H1 (cell line): ENCODE measurements around the gene ADSS2. TPM values are rescaled to one million over a fixed set of nuclear protein-coding genes. Genes with fewer than 3 reads are reported as not detected.

ENCODE experiments used
- CTCF ChIA-PET: fragments of 300-600 bp; sonication (Branson Sonifier 250); formaldehyde crosslinking; loops from one replicate; lab custom pipeline; 2021; ENCODE audit not compliant: partially characterized antibody; lab: Charles Lee
- POLR2A ChIA-PET: fragments of 300-600 bp; sonication (Branson Sonifier 250); formaldehyde crosslinking; loops from one replicate; lab custom pipeline; 2021; ENCODE audit warnings: inconsistent platforms; ENCODE audit not compliant: partially characterized antibody; lab: Charles Lee
- DNase-seq, 2 experiments: peaks; one replicate each; pipeline versions ENCODE4 v3.0.0 to v3.0.0-alpha.2; 2010 to 2022; ENCODE audit warnings: low spot score in 2 of 2, low read depth in 1 of 2, mixed read lengths in 1 of 2
- FAIRE-seq: peaks from 2 replicates; lab custom pipeline; 2011; peaks lifted over from hg19 to GRCh38; lab: Jason Lieb, UNC
- H2AFZ ChIP-seq: 2 replicates; pipeline ENCODE4 v1.8.1; 2012; ENCODE audit warnings: low read length, inconsistent platforms
- H2AK5ac ChIP-seq: 2 replicates; pipeline ENCODE4 v1.6.1; 2013; ENCODE audit warnings: low read depth, low read length
- H2BK120ac ChIP-seq: replicated peaks from 2 replicates; pipeline ENCODE3; 2013; ENCODE audit warnings: low read depth, low read length, inconsistent platforms
- H2BK12ac ChIP-seq: 2 replicates; pipeline ENCODE4 v1.6.1; 2013; ENCODE audit warnings: low read depth, low read length
- H2BK15ac ChIP-seq: 2 replicates; pipeline ENCODE4 v1.6.1; 2013; ENCODE audit warnings: low read length
- H2BK20ac ChIP-seq: 2 replicates; pipeline ENCODE4 v1.6.1; 2013; ENCODE audit warnings: low read length
- H2BK5ac ChIP-seq: 2 replicates; pipeline ENCODE4 v1.6.1; 2013; ENCODE audit warnings: low read depth, low read length
- H3K14ac ChIP-seq: 2 replicates; pipeline ENCODE4 v1.6.1; 2013; ENCODE audit warnings: inconsistent platforms; ENCODE audit not compliant: insufficient read length
- H3K18ac ChIP-seq: 2 replicates; pipeline ENCODE4 v1.6.1; 2013; ENCODE audit warnings: low read length; ENCODE audit errors: extremely low read depth
- H3K23ac ChIP-seq: 2 replicates; pipeline ENCODE4 v1.6.1; 2013; ENCODE audit warnings: inconsistent platforms; ENCODE audit not compliant: insufficient read length
- H3K23me2 ChIP-seq: 2 replicates; pipeline ENCODE4 v1.6.1; 2013; ENCODE audit warnings: low read depth, low read length
- H3K27ac ChIP-seq: 2 replicates; pipeline ENCODE4 v1.6.1; 2011; ENCODE audit warnings: low read depth, low read length, inconsistent platforms
- H3K27me3 ChIP-seq, 4 experiments: replicated peaks in 1 of 4; 1 replicate in 1 of 4; 2 replicates in 3 of 4; pipeline versions ENCODE4 v1.6.1 to v1.8.1; 2011 to 2013; ENCODE audit warnings: low read length in 3 of 4, mild to moderate bottlenecking in 3 of 4, inconsistent platforms in 2 of 4, mixed read lengths in 2 of 4, moderate library complexity in 1 of 4; ENCODE audit not compliant: control insufficient read depth in 3 of 4, insufficient read depth in 3 of 4; ENCODE audit errors: extremely low read depth in 1 of 4
- H3K36me3 ChIP-seq, 4 experiments: 2 replicates each; pipeline versions ENCODE4 v1.6.1 to v1.8.1; 2011 to 2013; ENCODE audit warnings: mild to moderate bottlenecking in 4 of 4, low read length in 3 of 4, moderate library complexity in 2 of 4, control low read depth in 1 of 4, inconsistent platforms in 1 of 4; ENCODE audit not compliant: insufficient read depth in 4 of 4, control insufficient read depth in 2 of 4
- H3K4ac ChIP-seq: replicated peaks from 2 replicates; pipeline ENCODE3; 2013; ENCODE audit warnings: low read length, low read depth, mixed read lengths, inconsistent platforms; ENCODE audit not compliant: insufficient read length
- H3K4me1 ChIP-seq, 4 experiments: replicated peaks in 1 of 4; 1 replicate in 1 of 4; 2 replicates in 3 of 4; pipeline versions ENCODE4 v1.6.1 to v1.8.1; 2011 to 2013; ENCODE audit warnings: low read length in 3 of 4, inconsistent platforms in 2 of 4, mixed read lengths in 1 of 4; ENCODE audit not compliant: insufficient read depth in 4 of 4, control insufficient read depth in 3 of 4
- H3K4me2 ChIP-seq, 2 experiments: 2 replicates each; pipeline versions ENCODE4 v1.6.1 to v1.8.1; 2011 to 2013; ENCODE audit warnings: low read depth in 2 of 2, low read length in 2 of 2, control low read depth in 1 of 2, inconsistent platforms in 1 of 2, mild to moderate bottlenecking in 1 of 2; ENCODE audit not compliant: insufficient read depth in 1 of 2
- H3K4me3 ChIP-seq, 4 experiments: fragments of 200-600, 300-600 bp in 1 of 4; sonication (generic), shearing (Covaris generic), sonication (Bioruptor Twin) in 1 of 4; 2 replicates each; pipeline versions ENCODE4 v1.5.1 to v1.8.1; 2011 to 2016; ENCODE audit warnings: low read length in 4 of 4, low read depth in 3 of 4, control low read depth in 2 of 4, inconsistent platforms in 2 of 4, mild to moderate bottlenecking in 2 of 4, mixed read lengths in 1 of 4, moderate library complexity in 1 of 4; ENCODE audit not compliant: insufficient read depth in 2 of 4; ENCODE audit errors: extremely low read depth in 1 of 4
- H3K56ac ChIP-seq: replicated peaks from 2 replicates; pipeline ENCODE3; 2013; ENCODE audit warnings: low read depth, mild to moderate bottlenecking, mixed read lengths, low read length, inconsistent platforms; ENCODE audit not compliant: insufficient read length
- H3K79me1 ChIP-seq: 2 replicates; pipeline ENCODE4 v1.6.1; 2013; ENCODE audit warnings: low read depth, low read length, control low read depth
- H3K79me2 ChIP-seq, 2 experiments: 2 replicates each; pipeline versions ENCODE4 v1.6.1 to v1.8.1; 2012 to 2013; ENCODE audit warnings: low read length in 2 of 2, mild to moderate bottlenecking in 2 of 2, inconsistent platforms in 1 of 2; ENCODE audit not compliant: insufficient read depth in 2 of 2, control insufficient read depth in 1 of 2
- H3K9ac ChIP-seq, 4 experiments: replicated peaks in 1 of 4; 1 replicate in 1 of 4; 2 replicates in 3 of 4; pipeline versions ENCODE4 v1.6.1 to v1.8.1; 2011 to 2013; ENCODE audit warnings: low read depth in 3 of 4, low read length in 3 of 4, control low read depth in 2 of 4, mild to moderate bottlenecking in 2 of 4, moderate library complexity in 2 of 4, inconsistent platforms in 1 of 4; ENCODE audit errors: extremely low read depth in 1 of 4
- H3K9me3 ChIP-seq, 2 experiments: 2 replicates each; pipeline versions ENCODE4 v1.6.1 to v1.8.1; 2012 to 2013; ENCODE audit warnings: mild to moderate bottlenecking in 2 of 2, moderate library complexity in 2 of 2, control low read depth in 1 of 2, inconsistent platforms in 1 of 2, low read depth in 1 of 2, low read length in 1 of 2, mixed read lengths in 1 of 2; ENCODE audit not compliant: insufficient read depth in 2 of 2
- H4K20me1 ChIP-seq, 2 experiments: replicated peaks in 1 of 2; 2 replicates each; pipeline versions ENCODE3 to v1.8.1; 2011 to 2013; ENCODE audit warnings: inconsistent platforms in 2 of 2, low read length in 2 of 2, mild to moderate bottlenecking in 1 of 2; ENCODE audit not compliant: insufficient read depth in 2 of 2, control insufficient read depth in 1 of 2
- H4K5ac ChIP-seq: 2 replicates; pipeline ENCODE4 v1.6.1; 2013; ENCODE audit warnings: low read length, low read depth, mixed read lengths, inconsistent platforms; ENCODE audit not compliant: insufficient read length
- H4K8ac ChIP-seq: 2 replicates; pipeline ENCODE4 v1.8.0; 2013; ENCODE audit warnings: mild to moderate bottlenecking, moderate library complexity, low read length, inconsistent platforms; ENCODE audit not compliant: insufficient read depth; ENCODE audit errors: extremely low read depth
- H4K91ac ChIP-seq: replicated peaks from 2 replicates; pipeline ENCODE3; 2013; ENCODE audit warnings: low read length, mixed read lengths, inconsistent platforms; ENCODE audit not compliant: insufficient read length
- BRCA1 ChIP-seq: IDR thresholded peaks from 2 replicates; pipeline ENCODE4 v1.6.1; 2012; ENCODE audit warnings: low read depth, low read length, improper control_type of control experiment
- EZH2 ChIP-seq: fragments of 200-600 bp; sonication (generic); IDR thresholded peaks from 2 replicates; pipeline ENCODE4 v1.7.1; 2012; ENCODE audit warnings: low read depth, mild to moderate bottlenecking, moderate library complexity, low read length, inconsistent platforms; ENCODE audit not compliant: severe bottlenecking
- JUND ChIP-seq: IDR thresholded peaks from 2 replicates; pipeline ENCODE4 v1.6.1; 2011; ENCODE audit warnings: mild to moderate bottlenecking, improper control_type of control experiment, low read length
- MAX ChIP-seq: IDR thresholded peaks from 2 replicates; pipeline ENCODE4 v1.6.1; 2012; ENCODE audit warnings: inconsistent platforms
- POLR2A ChIP-seq, 2 experiments: IDR thresholded peaks; 1 replicate in 1 of 2; 2 replicates in 1 of 2; pipeline ENCODE4 v1.6.1; 2011; ENCODE audit warnings: low read depth in 2 of 2, low read length in 2 of 2, mild to moderate bottlenecking in 2 of 2; ENCODE audit errors: control extremely low read depth in 1 of 2
- SAP30 ChIP-seq: fragments of 300-600 bp; sonication (generic); IDR thresholded peaks from 2 replicates; pipeline ENCODE4 v1.7.1; 2012; ENCODE audit warnings: low read length, moderate library complexity, mild to moderate bottlenecking, inconsistent platforms; ENCODE audit not compliant: insufficient read depth, insufficient replicate concordance
- SIN3A ChIP-seq, 2 experiments: IDR thresholded peaks in 1 of 2; conservative IDR thresholded peaks in 1 of 2; 2 replicates each; pipeline ENCODE4 v1.6.1; 2011 to 2012; ENCODE audit warnings: low read length in 2 of 2, improper control_type of control experiment in 1 of 2, low read depth in 1 of 2, mild to moderate bottlenecking in 1 of 2
- TAF7 ChIP-seq: optimal IDR thresholded peaks from 2 replicates; pipeline ENCODE3; 2011; ENCODE audit warnings: low read depth, mild to moderate bottlenecking, inconsistent platforms, low read length, moderate library complexity, borderline replicate concordance
- WGBS, 2 experiments: shearing (Covaris generic) in 1 of 2; methylation state at CpG; one replicate each; pipeline versions ENCODE4 v1.1.6 to v1.1.7; 2013 to 2015; ENCODE audit warnings: low lambda C conversion rate in 2 of 2, mixed read lengths in 2 of 2, inconsistent platforms in 1 of 2, low coverage in 1 of 2, missing lambda C conversion rate in 1 of 2; ENCODE audit not compliant: insufficient replicate concordance in 2 of 2, insufficient coverage in 1 of 2, insufficient read length in 1 of 2; ENCODE audit errors: extremely low coverage in 1 of 2, missing lambda C conversion rate in 1 of 2; 5-methylcytosine and 5-hydroxymethylcytosine counted together
- polyA plus RNA-seq, 7 experiments: library from polyadenylated mRNA; depleted of rRNA in 3 of 7; stranded (reverse) in 5 of 7; unstranded in 2 of 7; fragments of >200 nt in 5 of 7; fragments of 200-250 nt in 2 of 7; gene quantifications; 1 replicate in 5 of 7; 2 replicates in 1 of 7; 4 replicates in 1 of 7; pipeline versions ENCODE4 v1.2.1 to v1.2.3, GENCODE V29; 2011 to 2013; ENCODE audit warnings: missing spikeins in 2 of 7, mixed read lengths in 2 of 7
- total RNA-seq: library from RNA; stranded (reverse); fragmentation: NEBNext Ultra II Directional; extraction: Animal tissue kit (Norgen Biotek cat#: 25700); gene quantifications from 2 replicates; pipeline ENCODE4 v1.2.1, GENCODE V29; 2021
- TF ChIP-seq, protein P1 (sequence below), 3 experiments: IDR thresholded peaks; 1 replicate in 2 of 3; 2 replicates in 1 of 3; pipeline versions ENCODE4 v1.5.1 to v1.6.1; 2011; ENCODE audit warnings: low read length in 3 of 3, mild to moderate bottlenecking in 3 of 3, inconsistent platforms in 2 of 3, low read depth in 1 of 3, moderate library complexity in 1 of 3; ENCODE audit not compliant: insufficient read depth in 1 of 3; ENCODE audit errors: control extremely low read depth in 1 of 3

ADSS2 gene
- total and polyA plus RNA-seq, 2 of the 8 experiments (the other 6 are each of a cell fraction or from before 2014, with no cell fraction given): 29.8 to 108 TPM

DNA sequence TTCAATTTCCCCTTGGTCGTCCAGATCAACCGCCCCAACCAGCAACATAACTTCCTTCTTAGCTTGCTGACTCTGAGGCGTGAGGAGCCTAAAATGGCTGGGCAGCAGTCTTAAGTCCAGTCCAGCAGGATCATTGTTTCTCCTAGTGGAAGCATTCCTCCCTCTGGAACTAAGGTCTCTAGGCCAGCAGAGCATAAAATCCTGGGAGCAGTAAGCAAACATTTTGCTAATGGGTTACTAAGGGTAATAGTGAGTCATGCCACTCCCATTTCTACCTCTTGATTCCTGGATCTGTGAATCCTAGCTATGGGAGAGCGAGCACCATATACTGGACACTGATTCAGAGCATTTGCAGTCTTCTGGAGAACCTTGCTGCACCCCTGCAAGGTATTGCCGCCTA, 59.9 kb downstream of the ADSS2 start:
- H3K18ac ChIP-seq: no peak overlapping the region
- no peak overlapping the region for H2AK5ac ChIP-seq
- FAIRE-seq: no peak
- H3K23ac ChIP-seq: no peak overlapping the region
- H3K79me1 ChIP-seq: no peaks in the 10 kb centered on the region
- no peak overlapping the region for H3K9ac ChIP-seq
- H3K23me2 ChIP-seq: no peaks in the 10 kb centered on the region; the same call in none of the 2 replicates
- DNase-seq: no peak
- H2AFZ ChIP-seq: no peak overlapping the region
- peaks cover 0 to under 1% (median 0%) of the 10 kb centered on the region in 4 experiments; a peak in 2 of 7 replicates for H3K4me1 ChIP-seq
- ChIA-PET POLR2A (interaction anchor here (1.4 kb wide), 1 partner anchor 10 kb away, joined by 3 read pairs; no protein-coding TSS in a partner anchor), CTCF (no interaction called here)
- H3K36me3 ChIP-seq: no peaks in the 10 kb centered on the region
- no peak for TF ChIP-seq MAX
- TF ChIP-seq TAF7: no peak
- TF ChIP-seq POLR2A (IDR thresholded peaks at IDR 0.05; ENCODE audit: control extremely low read depth in 1 of 2, low read depth in 2 of 2, low read length in 2 of 2): no peak
- TF ChIP-seq, protein P1, sequence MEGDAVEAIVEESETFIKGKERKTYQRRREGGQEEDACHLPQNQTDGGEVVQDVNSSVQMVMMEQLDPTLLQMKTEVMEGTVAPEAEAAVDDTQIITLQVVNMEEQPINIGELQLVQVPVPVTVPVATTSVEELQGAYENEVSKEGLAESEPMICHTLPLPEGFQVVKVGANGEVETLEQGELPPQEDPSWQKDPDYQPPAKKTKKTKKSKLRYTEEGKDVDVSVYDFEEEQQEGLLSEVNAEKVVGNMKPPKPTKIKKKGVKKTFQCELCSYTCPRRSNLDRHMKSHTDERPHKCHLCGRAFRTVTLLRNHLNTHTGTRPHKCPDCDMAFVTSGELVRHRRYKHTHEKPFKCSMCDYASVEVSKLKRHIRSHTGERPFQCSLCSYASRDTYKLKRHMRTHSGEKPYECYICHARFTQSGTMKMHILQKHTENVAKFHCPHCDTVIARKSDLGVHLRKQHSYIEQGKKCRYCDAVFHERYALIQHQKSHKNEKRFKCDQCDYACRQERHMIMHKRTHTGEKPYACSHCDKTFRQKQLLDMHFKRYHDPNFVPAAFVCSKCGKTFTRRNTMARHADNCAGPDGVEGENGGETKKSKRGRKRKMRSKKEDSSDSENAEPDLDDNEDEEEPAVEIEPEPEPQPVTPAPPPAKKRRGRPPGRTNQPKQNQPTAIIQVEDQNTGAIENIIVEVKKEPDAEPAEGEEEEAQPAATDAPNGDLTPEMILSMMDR (IDR thresholded peaks at IDR 0.05; ENCODE audit: control extremely low read depth in 1 of 3, insufficient read depth in 1 of 3, low read depth in 1 of 3, low read length in 3 of 3): no peak
- TF ChIP-seq EZH2: no peak
- TF ChIP-seq JUND: no peak
- no peak for TF ChIP-seq SAP30
- no peak for TF ChIP-seq SIN3A (conservative IDR thresholded peaks at IDR 0.05 in 1 of 2, IDR thresholded peaks at IDR 0.05 in 1 of 2; ENCODE audit: low read depth in 1 of 2, low read length in 2 of 2)
- TF ChIP-seq BRCA1: no peak
- H3K56ac ChIP-seq: no peak overlapping the region
- H2BK120ac ChIP-seq: no peak overlapping the region
- H3K4ac ChIP-seq: no peak overlapping the region
- no peak overlapping the region for H2BK5ac ChIP-seq
- no peak overlapping the region for H3K4me2 ChIP-seq
- H3K27me3 ChIP-seq: no peaks in the 10 kb centered on the region
- no peak overlapping the region for H2BK15ac ChIP-seq
- no peak overlapping the region for H3K14ac ChIP-seq
- no peaks in the 10 kb centered on the region for H3K9me3 ChIP-seq
- H3K4me3 ChIP-seq: no peak overlapping the region
- H4K91ac ChIP-seq: no peak overlapping the region
- H2BK20ac ChIP-seq: no peak overlapping the region
- no peaks in the 10 kb centered on the region for H4K20me1 ChIP-seq
- H3K79me2 ChIP-seq: no peaks in the 10 kb centered on the region
- WGBS, 2 experiments: 89% methylated on average over 5 of the region's 5 CpGs; no CpG with 5 or more reads in 1 of the 2 experiments
- no peak overlapping the region for H4K8ac ChIP-seq
- H2BK12ac ChIP-seq: no peak overlapping the region
- H4K5ac ChIP-seq: no peak overlapping the region
- H3K27ac ChIP-seq: no peak overlapping the region
